OCI-M1 (cell line): ENCODE measurements around the gene SGCE.

Source experiments
- DNase-seq: peaks from one replicate; lab custom pipeline; 2025; lab: John Stamatoyannopoulos, UW

Gene SGCE

GRCh38 chr7:94621120-94621519 is 34.8 kb downstream of the SGCE start:
- DNase-seq, result no peak

DNA sequence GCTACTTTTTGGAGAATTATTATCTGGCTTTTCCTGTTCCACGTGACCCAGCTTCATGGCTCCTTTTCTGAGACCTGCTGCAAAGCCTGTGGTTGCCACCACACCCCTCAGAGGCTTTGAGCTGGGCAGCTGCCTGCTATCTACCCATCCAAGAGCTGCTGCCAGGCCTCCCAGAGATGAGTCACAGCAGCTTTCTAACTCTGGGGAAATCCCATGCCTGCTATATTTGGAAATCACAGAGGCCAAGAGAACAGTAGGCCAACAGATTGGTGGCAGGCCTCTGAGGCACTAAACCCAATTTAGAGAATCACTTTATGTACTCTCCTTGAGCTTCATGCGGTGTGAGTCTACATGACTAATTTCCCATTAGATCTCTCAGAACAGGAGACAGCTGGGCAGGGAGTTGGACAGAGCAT is 35.2 kb downstream of the SGCE start:
- DNase-seq, result peak; percentile 97

DNA sequence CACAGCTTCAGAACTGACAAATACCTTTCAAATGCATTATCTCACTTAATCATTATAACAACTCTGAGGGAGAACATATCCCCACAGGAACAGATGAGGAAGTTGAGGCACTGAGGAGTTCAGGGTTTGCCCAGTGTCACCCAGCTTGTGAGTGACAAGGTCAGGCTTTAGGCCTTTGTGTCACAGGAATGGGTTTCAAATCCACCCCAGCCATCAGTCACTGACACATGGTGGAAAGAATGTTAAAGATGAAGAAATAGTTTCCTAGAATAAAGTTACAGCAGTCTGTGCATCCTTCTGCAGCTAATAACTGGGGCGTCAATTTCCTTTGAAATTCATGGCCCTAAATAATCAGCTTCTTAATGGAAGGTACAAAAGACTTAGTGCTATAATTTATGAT is 37.8 kb downstream of the SGCE start:
- no peak for DNase-seq

DNA sequence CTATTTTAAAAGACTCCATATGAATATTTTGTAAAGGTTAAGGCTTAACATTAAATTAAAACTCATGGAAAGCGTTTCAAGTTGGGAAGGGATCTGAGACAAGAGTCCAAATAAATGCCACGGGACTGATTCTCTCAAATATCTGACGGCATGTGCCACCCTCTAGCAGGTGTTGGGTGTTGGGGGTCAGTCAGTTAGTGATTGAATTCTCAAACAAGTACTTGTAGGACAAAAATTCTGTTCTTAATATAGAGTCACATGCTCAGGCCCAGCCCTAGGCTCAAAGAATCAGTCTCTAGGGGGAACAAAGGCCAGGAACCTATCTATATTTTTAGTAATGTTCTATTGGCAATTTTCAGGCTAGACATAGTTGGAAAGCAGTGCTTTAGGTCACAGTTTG is 39.1 kb downstream of the SGCE start:
- DNase-seq, result no peak

DNA sequence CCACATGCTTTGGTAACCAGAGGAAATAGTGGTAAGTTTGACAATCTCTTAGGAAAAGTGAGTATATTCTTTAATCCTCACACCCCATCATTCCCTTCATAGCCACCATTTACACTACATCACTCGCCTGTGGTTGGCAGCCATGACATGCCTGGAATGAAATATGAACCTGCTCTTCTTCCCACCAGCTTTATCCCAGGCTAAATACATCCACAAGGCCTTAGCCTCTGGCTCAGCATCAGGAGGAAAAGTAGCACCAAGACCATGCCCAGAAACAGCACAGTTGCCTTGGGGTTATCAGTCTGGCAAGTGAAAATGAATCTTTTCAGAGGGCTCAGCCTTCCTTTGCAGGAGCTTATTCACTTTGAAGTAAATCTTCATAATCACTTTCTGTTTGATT is 40.3 kb downstream of the SGCE start:
- DNase-seq, result no peak

- no peak for DNase-seq
These were observed 43.3 kb downstream of the SGCE start for GRCh38 chr7:94612661-94613060.

DNA sequence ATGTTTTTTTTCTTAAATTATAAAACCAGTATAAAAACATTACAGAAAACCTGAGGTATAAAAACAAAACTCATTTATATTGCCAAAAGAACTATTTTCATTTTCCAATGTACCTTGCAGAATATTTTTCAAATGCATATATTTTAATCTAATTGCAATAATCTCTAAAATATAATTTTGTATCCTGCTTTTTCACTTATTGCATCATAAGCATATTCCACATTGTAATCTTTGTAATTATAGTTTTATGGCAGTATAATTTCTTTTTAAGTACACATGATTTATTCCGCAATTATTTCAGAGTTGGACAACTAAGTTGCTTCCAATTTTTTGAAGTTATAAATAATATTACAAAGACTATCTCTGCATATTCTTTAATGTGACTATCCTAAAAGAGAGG is 43.7 kb downstream of the SGCE start:
- no peak for DNase-seq

DNA sequence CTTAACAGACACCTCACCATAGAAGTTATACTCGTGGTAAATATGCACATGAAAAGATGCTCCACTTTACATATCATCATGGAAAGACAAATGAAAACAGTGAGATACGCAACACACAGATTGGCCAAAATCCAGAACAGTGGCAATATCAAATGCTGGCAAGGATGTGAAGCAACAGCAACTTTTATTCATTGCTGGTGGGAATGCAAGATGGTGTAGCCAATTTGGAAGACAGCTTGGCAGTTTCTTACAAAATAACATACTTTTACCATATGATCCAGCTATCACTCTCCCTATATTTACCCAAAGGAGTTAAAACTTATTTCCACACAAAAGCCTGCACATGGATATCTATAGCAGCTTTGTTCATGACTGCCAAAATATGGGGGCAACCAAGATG is 46.4 kb downstream of the SGCE start:
- no peak for DNase-seq

GRCh38 chr7:94605031-94605430 is 50.9 kb downstream of the SGCE start:
- no peak for DNase-seq

DNA sequence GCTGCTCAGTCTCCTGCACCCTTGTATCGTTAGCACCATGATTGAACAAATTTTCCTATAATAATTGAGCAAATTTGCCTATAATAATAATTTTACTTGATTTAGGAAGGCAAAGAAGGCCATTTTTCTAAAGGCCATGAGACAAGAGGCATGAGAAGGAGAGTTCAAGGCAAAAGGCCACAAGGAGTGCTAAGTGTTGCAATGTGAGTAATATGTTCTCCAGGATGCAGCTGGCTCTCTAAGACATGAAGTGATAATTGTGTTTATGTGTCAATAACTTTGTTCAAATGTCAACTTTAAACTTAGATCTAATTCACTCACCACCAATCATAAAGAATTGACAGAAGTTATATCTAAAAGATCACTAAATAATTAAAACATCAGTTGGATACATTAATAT is 53.8 kb downstream of the SGCE start:
- no peak for DNase-seq

DNA sequence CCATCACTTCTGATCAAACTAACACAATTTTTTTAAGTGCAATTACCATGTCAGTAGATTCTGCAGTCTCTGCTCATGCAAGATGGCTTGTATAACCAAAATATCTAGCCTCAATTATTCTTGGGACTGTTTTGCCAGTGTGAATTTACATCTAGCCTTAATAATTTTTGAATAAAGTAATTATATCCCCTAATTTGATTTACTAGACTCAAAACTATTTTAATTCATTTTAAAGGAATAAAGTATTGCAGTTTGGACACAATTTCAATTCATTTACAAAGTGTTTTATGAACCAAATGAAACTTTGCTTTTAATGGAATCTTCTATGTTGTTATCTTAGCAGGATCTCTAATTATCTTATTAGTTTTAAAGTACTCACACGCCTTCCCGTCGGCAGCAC is 55.7 kb downstream of the SGCE start:
- no peak for DNase-seq

DNA sequence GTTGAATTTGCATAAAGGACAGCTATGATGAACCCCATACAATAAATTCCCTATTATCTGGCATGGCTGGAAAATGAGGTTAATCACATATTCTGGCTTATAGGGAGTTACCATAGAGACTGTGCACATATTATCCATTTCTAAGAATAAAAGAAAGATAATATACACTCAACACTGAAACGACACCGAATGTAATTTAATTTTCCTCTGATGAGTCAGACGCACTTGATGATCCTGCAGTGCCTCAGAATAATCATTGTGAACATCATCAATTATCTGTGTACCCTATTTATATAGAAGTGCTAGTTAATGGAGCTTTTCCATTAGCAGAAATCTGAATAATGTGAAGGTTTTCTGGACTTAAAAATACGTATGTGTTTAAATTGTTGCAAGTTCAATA is 60.2 kb downstream of the SGCE start:
- DNase-seq, result no peak

- DNase-seq, result no peak
These were observed 61.1 kb downstream of the SGCE start for GRCh38 chr7:94594882-94595281.

DNA sequence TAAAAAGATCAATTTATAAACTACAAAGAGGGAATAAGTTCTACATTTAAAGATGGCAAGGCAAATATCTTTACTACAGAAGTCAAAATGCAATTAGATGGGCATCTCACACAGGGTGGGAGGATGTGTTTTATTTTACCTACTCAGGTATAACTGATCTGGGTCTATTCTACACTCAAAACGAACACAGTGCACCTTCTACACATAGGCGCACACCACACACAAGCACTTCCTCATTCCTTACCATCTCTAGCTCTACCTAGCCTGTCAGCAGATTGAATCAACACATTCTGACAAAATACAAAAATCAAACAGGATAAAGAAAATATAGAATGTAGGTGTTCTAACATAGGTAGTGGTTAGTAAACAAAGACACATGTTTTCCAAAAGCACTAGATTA is 64.8 kb downstream of the SGCE start:
- peak; percentile 30 for DNase-seq

DNA sequence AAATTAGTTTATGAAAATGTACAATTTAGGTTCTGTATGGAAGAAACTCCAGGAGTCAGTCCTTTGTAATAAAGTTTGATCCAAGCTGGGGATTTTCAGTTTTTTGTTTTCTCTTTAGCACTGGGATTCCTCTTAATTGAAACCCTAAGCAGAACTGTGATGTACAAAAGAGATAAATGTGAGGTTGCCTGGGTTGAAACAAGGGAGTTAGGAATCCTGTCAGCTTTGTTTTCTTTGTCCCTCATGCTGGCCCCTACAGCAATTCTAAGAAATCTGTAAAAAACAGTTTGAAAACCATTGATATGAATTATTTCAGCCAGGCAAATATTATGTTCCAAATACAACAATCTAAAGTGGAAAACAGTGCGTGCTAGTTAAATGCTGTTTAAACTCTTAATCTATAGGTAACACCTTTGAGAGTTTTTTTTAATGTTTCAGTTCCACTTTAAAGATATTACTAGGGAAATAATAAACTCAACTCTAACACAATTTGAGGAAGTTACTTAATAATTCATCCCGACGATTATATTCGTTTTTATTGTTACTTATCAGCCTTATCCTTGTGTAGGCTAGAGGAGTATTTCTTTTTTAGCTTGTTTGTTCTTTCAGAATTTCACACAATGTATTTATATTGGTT is 65.3 kb downstream of the SGCE start:
- peak; percentile 36 for DNase-seq

- no peak for DNase-seq
These were observed 67.9 kb downstream of the SGCE start for GRCh38 chr7:94588075-94588474.

DNA sequence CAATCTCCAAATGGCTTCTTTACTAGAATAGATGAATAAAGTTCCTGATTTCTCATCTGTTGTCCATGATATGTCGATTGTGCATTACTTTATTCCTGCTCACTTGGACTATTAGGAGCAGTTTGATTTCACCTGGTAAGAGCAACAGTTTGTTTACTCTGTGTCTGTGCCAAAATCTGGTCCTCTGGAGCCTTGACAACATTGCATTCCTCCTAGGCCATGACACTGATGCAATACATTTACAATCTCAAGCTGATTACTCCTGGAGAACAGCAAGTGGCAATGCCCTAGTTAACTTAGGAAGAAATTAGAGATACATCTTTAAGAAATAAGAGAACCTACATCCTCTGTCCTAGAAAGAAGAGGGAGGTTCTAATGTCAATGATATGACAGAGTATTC is 71.8 kb downstream of the SGCE start:
- DNase-seq, result no peak

- DNase-seq, result no peak
These were observed 75.3 kb downstream of the SGCE start for GRCh38 chr7:94580601-94581000.

GRCh38 chr7:94579470-94579869 is 76.5 kb downstream of the SGCE start:
- DNase-seq, result no peak

DNA sequence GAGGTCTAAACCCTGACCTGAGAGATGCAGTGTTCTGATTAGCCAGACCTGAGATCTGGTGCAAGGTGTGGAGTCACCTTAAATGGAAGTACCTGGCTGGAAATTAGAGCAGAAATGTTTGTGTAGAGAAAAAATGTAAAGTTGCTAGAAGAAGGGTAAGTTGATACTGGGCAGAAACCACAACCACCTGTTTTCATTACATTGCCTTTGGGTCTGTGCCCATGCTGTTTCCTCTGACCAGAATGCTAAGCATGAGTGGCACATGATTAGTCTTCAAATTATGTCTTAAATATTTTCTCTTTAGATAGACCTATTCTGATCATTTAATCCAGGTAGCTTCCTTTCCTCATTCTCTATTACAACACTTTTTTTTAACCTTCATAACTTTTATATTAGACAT is 77.3 kb downstream of the SGCE start:
- DNase-seq, result no peak

DNA sequence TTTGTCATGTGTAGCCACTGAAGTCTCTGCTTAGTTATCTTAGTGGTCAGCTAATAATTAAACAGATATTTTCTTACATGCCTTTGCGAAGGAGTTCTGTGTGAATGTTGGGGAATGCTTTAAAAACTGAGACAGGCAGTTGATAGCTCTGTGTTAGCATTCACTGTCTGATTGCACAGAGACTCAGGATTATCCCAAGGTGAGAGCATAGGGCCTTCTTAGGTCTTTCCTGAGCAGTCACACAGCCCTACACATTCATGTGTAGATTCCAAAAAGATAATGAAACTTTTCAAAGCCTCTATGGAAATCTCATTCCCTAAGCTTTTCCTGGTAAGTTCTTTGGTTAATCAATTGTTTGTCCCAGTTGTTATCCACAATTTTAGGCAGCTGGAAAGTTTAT is 78.6 kb downstream of the SGCE start:
- DNase-seq, result no peak

GRCh38 chr7:94576316-94576715 is 79.6 kb downstream of the SGCE start:
- DNase-seq, result no peak

GRCh38 chr7:94575646-94576045 is 80.3 kb downstream of the SGCE start:
- DNase-seq, result no peak

DNA sequence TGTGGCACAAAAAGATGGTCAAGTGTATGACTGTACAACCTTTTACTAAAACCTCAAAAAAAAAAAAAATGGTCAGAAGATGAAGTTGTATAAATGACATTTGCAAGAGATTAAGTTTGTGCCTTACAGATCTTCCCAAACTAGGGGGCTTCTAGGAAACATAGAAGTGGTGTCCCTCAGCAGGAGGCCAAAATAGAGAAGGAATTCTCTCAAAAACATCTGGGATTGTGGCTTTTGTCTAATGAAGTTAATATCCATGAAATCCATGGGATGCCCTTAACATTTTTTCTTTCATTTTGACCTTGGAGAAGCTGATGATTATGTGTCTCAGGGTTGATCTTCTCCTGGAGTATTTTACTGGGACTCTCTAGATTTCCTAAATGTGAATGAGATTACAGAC is 84.1 kb downstream of the SGCE start:
- DNase-seq, result no peak

GRCh38 chr7:94567396-94567795 is 88.5 kb downstream of the SGCE start:
- DNase-seq, result no peak
